Liver (tissue), 9 donors: ENCODE measurements around the gene GLIPR1L2. TPM values are rescaled to one million over a fixed set of nuclear protein-coding genes. Genes with fewer than 3 reads are reported as not detected.
"Not testable (repeated sequence)": the region's sequence is repeated elsewhere in the genome, so short reads cannot be mapped to it uniquely, and the experiment has no call there.

ENCODE experiments used
- DNase-seq: peaks from one replicate; pipeline ENCODE4 v3.0.0-alpha.2; 2017; ENCODE audit warnings: low spot score
- H3K27ac ChIP-seq, 2 donors: one replicate each; pipeline ENCODE4 v1.7.0; 2013; ENCODE audit warnings: inconsistent platforms in 2 of 2, low read length in 2 of 2, control low read depth in 1 of 2, low read depth in 1 of 2, mild to moderate bottlenecking in 1 of 2
- H3K27me3 ChIP-seq, 4 donors: one replicate each; pipeline versions ENCODE4 v1.6.1 to v1.7.0; 2013; ENCODE audit warnings: low read length in 3 of 4, inconsistent platforms in 1 of 4, mild to moderate bottlenecking in 1 of 4, moderate library complexity in 1 of 4; ENCODE audit not compliant: control insufficient read depth in 4 of 4, insufficient read depth in 4 of 4
- H3K36me3 ChIP-seq, 4 donors: one replicate each; pipeline versions ENCODE4 v1.6.1 to v1.7.0; 2013; ENCODE audit warnings: low read length in 3 of 4, mild to moderate bottlenecking in 3 of 4, low read depth in 1 of 4, moderate library complexity in 1 of 4; ENCODE audit not compliant: control insufficient read depth in 4 of 4, insufficient read depth in 3 of 4
- H3K4me1 ChIP-seq, 4 donors: one replicate each; pipeline versions ENCODE4 v1.6.1 to v1.7.0; 2013; ENCODE audit warnings: low read length in 3 of 4, mild to moderate bottlenecking in 3 of 4, moderate library complexity in 1 of 4; ENCODE audit not compliant: control insufficient read depth in 4 of 4, insufficient read depth in 4 of 4
- H3K4me3 ChIP-seq, 3 donors: one replicate each; pipeline versions ENCODE4 v1.6.1 to v1.7.0; 2013; ENCODE audit warnings: low read length in 3 of 3, control low read depth in 1 of 3, low read depth in 1 of 3, mild to moderate bottlenecking in 1 of 3
- H3K9ac ChIP-seq, 2 donors: one replicate each; pipeline ENCODE4 v1.7.0; 2013; ENCODE audit warnings: low read length in 2 of 2, mild to moderate bottlenecking in 2 of 2, moderate library complexity in 2 of 2, control low read depth in 1 of 2, low read depth in 1 of 2
- H3K9me3 ChIP-seq, 4 donors: one replicate each; pipeline versions ENCODE4 v1.6.1 to v1.7.0; 2013; ENCODE audit warnings: low read length in 3 of 4; ENCODE audit not compliant: control insufficient read depth in 4 of 4
- ATF3 ChIP-seq: IDR thresholded peaks from 2 replicates; pipeline ENCODE4 v1.6.1; 2016; ENCODE audit warnings: antibody characterized with exemption
- FOXA1 ChIP-seq: IDR thresholded peaks from 2 replicates; pipeline ENCODE4 v1.6.1; 2016; ENCODE audit warnings: antibody characterized with exemption
- FOXA2 ChIP-seq: IDR thresholded peaks from 2 replicates; pipeline ENCODE4 v1.6.1; 2016; ENCODE audit warnings: antibody characterized with exemption
- HNF4A ChIP-seq, 2 donors: conservative IDR thresholded peaks; 2 replicates each; pipeline ENCODE4 v1.6.1; 2016; ENCODE audit warnings: antibody characterized with exemption in 2 of 2, mild to moderate bottlenecking in 2 of 2
- HNF4G ChIP-seq: IDR thresholded peaks from 2 replicates; pipeline ENCODE4 v1.6.1; 2016; ENCODE audit warnings: antibody characterized with exemption
- JUND ChIP-seq, 2 donors: IDR thresholded peaks; 2 replicates each; pipeline ENCODE4 v1.6.1; 2016; ENCODE audit warnings: antibody characterized with exemption in 2 of 2
- MAX ChIP-seq: IDR thresholded peaks from 2 replicates; pipeline ENCODE4 v1.6.1; 2016; ENCODE audit warnings: antibody characterized with exemption
- NR2F2 ChIP-seq: IDR thresholded peaks from 2 replicates; pipeline ENCODE4 v1.6.1; 2016; ENCODE audit warnings: antibody characterized with exemption
- RAD21 ChIP-seq, 2 donors: IDR thresholded peaks; 2 replicates each; pipeline ENCODE4 v1.6.1; 2016; ENCODE audit warnings: antibody characterized with exemption in 2 of 2, mild to moderate bottlenecking in 2 of 2
- SP1 ChIP-seq: IDR thresholded peaks from 2 replicates; pipeline ENCODE4 v1.6.1; 2018; ENCODE audit warnings: antibody characterized with exemption, mild to moderate bottlenecking
- TAF1 ChIP-seq: conservative IDR thresholded peaks from 2 replicates; pipeline ENCODE4 v1.6.1; 2016; ENCODE audit warnings: antibody characterized with exemption, mild to moderate bottlenecking
- YY1 ChIP-seq: IDR thresholded peaks from 2 replicates; pipeline ENCODE4 v1.6.1; 2016; ENCODE audit warnings: antibody characterized with exemption, mild to moderate bottlenecking
- WGBS: extraction: QIAGEN DNeasy Blood & Tissue Kit; methylation state at CpG from one replicate; pipeline ENCODE4 v1.1.7; 2013; 5-methylcytosine and 5-hydroxymethylcytosine counted together
- polyA plus RNA-seq, 2 donors: library from polyadenylated mRNA; stranded (reverse) in 1 of 2; unstranded in 1 of 2; fragments of 200-250 nt in 1 of 2; fragments of >200 nt in 1 of 2; fragmentation: Nextera tagmentation in 1 of 2; extraction: Ambion mirVana in 1 of 2; gene quantifications; one replicate each; pipeline versions ENCODE4 v1.2.1 to v1.2.3, GENCODE V29; 2013 to 2015
- total RNA-seq, 2 donors: library from RNA; depleted of rRNA; stranded (reverse); fragments of >200 nt; gene quantifications; one replicate each; pipeline ENCODE4 v1.2.3, GENCODE V29; 2014
- TF ChIP-seq, protein P1 (sequence below): IDR thresholded peaks from 2 replicates; pipeline ENCODE4 v1.6.1; 2016; ENCODE audit warnings: antibody characterized with exemption
- TF ChIP-seq, protein P2 (sequence below): fragments of 150-350 bp; IDR thresholded peaks from 2 replicates; pipeline ENCODE4 v1.5.1; 2017; ENCODE audit warnings: improper control_type of control experiment, low read depth, low read length; ENCODE audit not compliant: missing input control
- TF ChIP-seq, protein P3 (sequence below): IDR thresholded peaks from 2 replicates; pipeline ENCODE4 v1.6.1; 2016; ENCODE audit warnings: antibody characterized with exemption, mild to moderate bottlenecking
- donor health status: healthy.
- donor health status: healthy.
- donor health status: healthy.
- donor health status: healthy.
- donor health status: healthy.

Gene GLIPR1L2
- total and polyA plus RNA-seq, 4 donors = 0.05 to 0.38 (median 0.26) TPM

GRCh38 chr12:75457191-75457590 lies 66.3 kb downstream of the GLIPR1L2 start:
- DNase-seq = no peak
- Histone ChIP-seq H3K4me1 (no peaks in the 10 kb centered on the region), H3K27me3 (peaks cover 0 to 2% (median 0%) of the 10 kb centered on the region in 4 donors), H3K36me3 (no peaks in the 10 kb centered on the region), H3K27ac (no peak overlapping the region), H3K9ac (no peak overlapping the region), H3K9me3 (no peaks in the 10 kb centered on the region), H3K4me3 (no peak overlapping the region)
- TF ChIP-seq TAF1 = no peak
- TF ChIP-seq, protein P1, sequence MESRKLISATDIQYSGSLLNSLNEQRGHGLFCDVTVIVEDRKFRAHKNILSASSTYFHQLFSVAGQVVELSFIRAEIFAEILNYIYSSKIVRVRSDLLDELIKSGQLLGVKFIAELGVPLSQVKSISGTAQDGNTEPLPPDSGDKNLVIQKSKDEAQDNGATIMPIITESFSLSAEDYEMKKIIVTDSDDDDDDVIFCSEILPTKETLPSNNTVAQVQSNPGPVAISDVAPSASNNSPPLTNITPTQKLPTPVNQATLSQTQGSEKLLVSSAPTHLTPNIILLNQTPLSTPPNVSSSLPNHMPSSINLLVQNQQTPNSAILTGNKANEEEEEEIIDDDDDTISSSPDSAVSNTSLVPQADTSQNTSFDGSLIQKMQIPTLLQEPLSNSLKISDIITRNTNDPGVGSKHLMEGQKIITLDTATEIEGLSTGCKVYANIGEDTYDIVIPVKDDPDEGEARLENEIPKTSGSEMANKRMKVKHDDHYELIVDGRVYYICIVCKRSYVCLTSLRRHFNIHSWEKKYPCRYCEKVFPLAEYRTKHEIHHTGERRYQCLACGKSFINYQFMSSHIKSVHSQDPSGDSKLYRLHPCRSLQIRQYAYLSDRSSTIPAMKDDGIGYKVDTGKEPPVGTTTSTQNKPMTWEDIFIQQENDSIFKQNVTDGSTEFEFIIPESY = no peak
- no peak for TF ChIP-seq MAX
- TF ChIP-seq, protein P2, sequence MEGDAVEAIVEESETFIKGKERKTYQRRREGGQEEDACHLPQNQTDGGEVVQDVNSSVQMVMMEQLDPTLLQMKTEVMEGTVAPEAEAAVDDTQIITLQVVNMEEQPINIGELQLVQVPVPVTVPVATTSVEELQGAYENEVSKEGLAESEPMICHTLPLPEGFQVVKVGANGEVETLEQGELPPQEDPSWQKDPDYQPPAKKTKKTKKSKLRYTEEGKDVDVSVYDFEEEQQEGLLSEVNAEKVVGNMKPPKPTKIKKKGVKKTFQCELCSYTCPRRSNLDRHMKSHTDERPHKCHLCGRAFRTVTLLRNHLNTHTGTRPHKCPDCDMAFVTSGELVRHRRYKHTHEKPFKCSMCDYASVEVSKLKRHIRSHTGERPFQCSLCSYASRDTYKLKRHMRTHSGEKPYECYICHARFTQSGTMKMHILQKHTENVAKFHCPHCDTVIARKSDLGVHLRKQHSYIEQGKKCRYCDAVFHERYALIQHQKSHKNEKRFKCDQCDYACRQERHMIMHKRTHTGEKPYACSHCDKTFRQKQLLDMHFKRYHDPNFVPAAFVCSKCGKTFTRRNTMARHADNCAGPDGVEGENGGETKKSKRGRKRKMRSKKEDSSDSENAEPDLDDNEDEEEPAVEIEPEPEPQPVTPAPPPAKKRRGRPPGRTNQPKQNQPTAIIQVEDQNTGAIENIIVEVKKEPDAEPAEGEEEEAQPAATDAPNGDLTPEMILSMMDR = no peak
- TF ChIP-seq JUND (IDR thresholded peaks at IDR 0.05) = no peak
- no peak for TF ChIP-seq SP1
- no peak for TF ChIP-seq YY1
- TF ChIP-seq, protein P3, sequence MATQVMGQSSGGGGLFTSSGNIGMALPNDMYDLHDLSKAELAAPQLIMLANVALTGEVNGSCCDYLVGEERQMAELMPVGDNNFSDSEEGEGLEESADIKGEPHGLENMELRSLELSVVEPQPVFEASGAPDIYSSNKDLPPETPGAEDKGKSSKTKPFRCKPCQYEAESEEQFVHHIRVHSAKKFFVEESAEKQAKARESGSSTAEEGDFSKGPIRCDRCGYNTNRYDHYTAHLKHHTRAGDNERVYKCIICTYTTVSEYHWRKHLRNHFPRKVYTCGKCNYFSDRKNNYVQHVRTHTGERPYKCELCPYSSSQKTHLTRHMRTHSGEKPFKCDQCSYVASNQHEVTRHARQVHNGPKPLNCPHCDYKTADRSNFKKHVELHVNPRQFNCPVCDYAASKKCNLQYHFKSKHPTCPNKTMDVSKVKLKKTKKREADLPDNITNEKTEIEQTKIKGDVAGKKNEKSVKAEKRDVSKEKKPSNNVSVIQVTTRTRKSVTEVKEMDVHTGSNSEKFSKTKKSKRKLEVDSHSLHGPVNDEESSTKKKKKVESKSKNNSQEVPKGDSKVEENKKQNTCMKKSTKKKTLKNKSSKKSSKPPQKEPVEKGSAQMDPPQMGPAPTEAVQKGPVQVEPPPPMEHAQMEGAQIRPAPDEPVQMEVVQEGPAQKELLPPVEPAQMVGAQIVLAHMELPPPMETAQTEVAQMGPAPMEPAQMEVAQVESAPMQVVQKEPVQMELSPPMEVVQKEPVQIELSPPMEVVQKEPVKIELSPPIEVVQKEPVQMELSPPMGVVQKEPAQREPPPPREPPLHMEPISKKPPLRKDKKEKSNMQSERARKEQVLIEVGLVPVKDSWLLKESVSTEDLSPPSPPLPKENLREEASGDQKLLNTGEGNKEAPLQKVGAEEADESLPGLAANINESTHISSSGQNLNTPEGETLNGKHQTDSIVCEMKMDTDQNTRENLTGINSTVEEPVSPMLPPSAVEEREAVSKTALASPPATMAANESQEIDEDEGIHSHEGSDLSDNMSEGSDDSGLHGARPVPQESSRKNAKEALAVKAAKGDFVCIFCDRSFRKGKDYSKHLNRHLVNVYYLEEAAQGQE = no peak
- TF ChIP-seq FOXA2 = no peak
- no peak for TF ChIP-seq RAD21 (IDR thresholded peaks at IDR 0.05)
- TF ChIP-seq FOXA1 = no peak
- TF ChIP-seq ATF3 = no peak
- no peak for TF ChIP-seq HNF4A (conservative IDR thresholded peaks at IDR 0.05)
- no peak for TF ChIP-seq HNF4G
- no peak for TF ChIP-seq NR2F2
- 69% methylated on average over 1 of the region's 1 CpG for WGBS

- not testable (repeated sequence) for H3K9ac ChIP-seq, DNase-seq, H3K4me1 ChIP-seq, H3K27me3 ChIP-seq, H3K27ac ChIP-seq, H3K4me3 ChIP-seq, H3K9me3 ChIP-seq, H3K36me3 ChIP-seq
- 76% methylated on average over 9 of the region's 9 CpGs for WGBS
Observed at GRCh38 chr12:75457866-75458265, 67.0 kb downstream of the GLIPR1L2 start.
